Right lobe of liver (tissue), 4 donors: ENCODE results near the gene ASXL1.

Source experiments
- CTCF ChIP-seq, 4 donors: fragments of 200-600 bp in 3 of 4; fragments of 450-650 bp in 1 of 4; IDR thresholded peaks; one replicate each; pipeline versions ENCODE4 v1.5.1 to v1.8.0; 2016 to 2022; ENCODE audit warnings: antibody characterized with exemption in 4 of 4, mild to moderate bottlenecking in 2 of 4
- POLR2A ChIP-seq: fragments of 450-650 bp; IDR thresholded peaks from one replicate; pipeline ENCODE4 v1.6.1; 2017; ENCODE audit warnings: antibody characterized with exemption, mild to moderate bottlenecking
- donor health status: DM: no; HTN: no; CAD: no.
- donor health status: DM: no; HTN: no; CAD: no.
- donor health status: DM: no; HTN: yes; CAD: no.

GRCh38 chr20:32326504-32326845, 31.7 kb upstream of the ASXL1 start:
- TF ChIP-seq CTCF (IDR thresholded peaks at IDR 0.05) (no peak), POLR2A (no peak)
